OCI-LY3 (cell line): ENCODE results near the gene LRP2.
"Not testable (repeated sequence)": the region's sequence is repeated elsewhere in the genome, so short reads cannot be mapped to it uniquely, and the experiment has no call there.

Experiments used
- CTCF ChIP-seq: fragments of 200-600, 300-600 bp; sonication (generic); IDR thresholded peaks from 2 replicates; pipeline ENCODE4 v1.5.1; 2014; ENCODE audit warnings: antibody characterized with exemption, low read length, low read depth
- EZH2phosphoT487 ChIP-seq: fragments of 200-600 bp; shearing (Covaris generic); IDR thresholded peaks from 2 replicates; pipeline ENCODE4 v1.6.1; 2018; ENCODE audit warnings: antibody characterized with exemption, mixed run types, low read depth

- not testable (repeated sequence) for TF ChIP-seq CTCF, EZH2phosphoT487
These were observed 36.4 kb downstream of the LRP2 start for GRCh38 chr2:169325886-169326285.
